ENCODE measurements around the gene EDARADD. TPM values are rescaled to one million over a fixed set of nuclear protein-coding genes. Genes with fewer than 3 reads are reported as not detected.

EDARADD gene
- total RNA-seq, 1 experiment from 2014 or later, result 0.30 TPM

DNA sequence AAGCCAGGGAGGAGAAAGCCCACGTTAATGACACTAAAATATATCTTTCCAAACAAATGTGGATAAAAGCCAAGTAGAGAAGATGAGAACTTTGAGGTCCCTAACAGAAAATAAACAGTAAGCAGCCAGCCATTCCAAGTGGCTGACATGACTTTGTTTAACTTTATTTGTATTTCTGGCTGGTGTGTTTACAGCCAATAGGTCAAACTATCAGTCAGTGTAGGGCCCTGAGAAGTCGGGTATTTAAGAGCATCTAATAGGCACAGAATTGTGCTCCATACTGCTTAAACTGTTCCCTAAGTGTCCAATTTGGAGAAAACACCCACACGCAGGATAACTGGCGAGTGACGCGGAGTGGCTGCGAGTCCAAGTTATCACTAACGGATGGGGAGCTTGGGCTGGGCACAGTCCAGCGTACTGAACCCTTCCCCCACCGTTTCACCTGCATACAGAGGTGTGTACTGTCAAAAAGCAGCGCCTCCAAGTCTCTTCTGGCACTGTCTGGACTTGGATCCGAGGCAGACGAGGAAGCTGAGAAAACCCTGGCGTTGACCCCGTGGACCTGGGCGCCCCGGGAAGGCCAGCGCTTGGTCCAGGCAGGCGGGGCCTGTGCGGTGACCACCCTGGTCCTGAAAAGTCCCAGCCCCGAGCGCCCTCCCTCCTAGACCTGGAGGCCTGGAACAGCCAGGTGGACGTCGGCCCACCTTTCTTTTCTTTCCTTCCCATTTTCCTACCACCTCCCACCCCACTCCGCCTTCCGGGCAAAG is 129.0 kb downstream of the EDARADD start:
- Histone ChIP-seq H3K4me1 (ENCODE audit: control insufficient read depth in 1 of 2, insufficient read depth in 2 of 2, low read length in 2 of 2) (peaks cover 5 to 14% of the 10 kb centered on the region in 2 experiments; a peak in 2 of 4 replicates), H3K27ac (ENCODE audit: low read depth, low read length) (peak overlapping the region; percentile 62), H3K9ac (ENCODE audit: low read length) (peak overlapping the region; percentile 90), H3K9me3 (ENCODE audit: control insufficient read depth in 1 of 2, insufficient read depth in 1 of 2, low read depth in 1 of 2, low read length in 2 of 2) (no peaks in the 10 kb centered on the region), H2AFZ (ENCODE audit: low read depth, low read length, poor library complexity, severe bottlenecking) (peak overlapping the region; percentile 69), H3K9me2 (ENCODE audit: insufficient read depth) (no peaks in the 10 kb centered on the region), H3K79me2 (ENCODE audit: insufficient read depth, low read length) (peaks cover 13% of the 10 kb centered on the region), H3K36me3 (ENCODE audit: control insufficient read depth in 1 of 2, insufficient read depth in 2 of 2, low read length in 2 of 2) (peaks cover 0 to 8% of the 10 kb centered on the region in 2 experiments; a peak in 1 of 4 replicates), H3K4me3 (replicated peaks in 1 of 2; ENCODE audit: low read depth in 1 of 2, low read length in 2 of 2) (peak overlapping the region; percentile 76 to 99), H3K4me2 (ENCODE audit: low read length) (peak overlapping the region; percentile 91), H4K20me1 (ENCODE audit: insufficient read depth) (no peaks in the 10 kb centered on the region), H3K27me3 (ENCODE audit: insufficient read depth, low read length) (no peaks in the 10 kb centered on the region)
- BruUV-seq (replicated peaks), result TSS peak; percentile 74
- intact Hi-C loops (cut with micrococcal nuclease), result no loop called here
- CTCF ChIA-PET, result interaction anchor here (1.0 kb wide), 1 partner anchor 417 kb away, joined by 3 read pairs; no protein-coding TSS in a partner anchor
- DNase-seq (ENCODE audit: low read depth, low spot score) (no peak), ATAC-seq (peak; percentile 26)
- POLR2A ChIA-PET, result interaction anchor here (1.1 kb wide), 1 partner anchor 20 kb away, joined by 3 read pairs; no protein-coding TSS in a partner anchor
- no peak for TF ChIP-seq SP1 (IDR thresholded peaks at IDR 0.05; ENCODE audit: low read depth)
- no peak for TF ChIP-seq TCF7L2 (IDR thresholded peaks at IDR 0.05; ENCODE audit: borderline replicate concordance, extremely low read depth, insufficient read depth, insufficient read length)
- TF ChIP-seq YY1 (IDR thresholded peaks at IDR 0.05; ENCODE audit: extremely low read depth, insufficient replicate concordance, low read depth, low read length), result no peak
- TF ChIP-seq REST (IDR thresholded peaks at IDR 0.05; ENCODE audit: low read depth), result no peak
- no peak for TF ChIP-seq EGR1 (IDR thresholded peaks at IDR 0.05; ENCODE audit: low read depth)
- TF ChIP-seq RAD21 (IDR thresholded peaks at IDR 0.05; ENCODE audit: low read depth), result no peak
- TF ChIP-seq EZH2phosphoT487 (IDR thresholded peaks at IDR 0.05; ENCODE audit: borderline replicate concordance), result no peak
- no peak for TF ChIP-seq POLR2AphosphoS5 (IDR thresholded peaks at IDR 0.05; ENCODE audit: low read depth, low read length)
- TF ChIP-seq POLR2A (IDR thresholded peaks at IDR 0.05; ENCODE audit: borderline replicate concordance, extremely low read depth, insufficient read depth, insufficient read length), result no peak
- no peak for TF ChIP-seq CEBPB (IDR thresholded peaks at IDR 0.05; ENCODE audit: low read depth)
- TF ChIP-seq ELF1 (IDR thresholded peaks at IDR 0.05; ENCODE audit: borderline replicate concordance, low read depth), result no peak
- no peak for TF ChIP-seq EZH2 (IDR thresholded peaks at IDR 0.05)
- TF ChIP-seq, protein P1, sequence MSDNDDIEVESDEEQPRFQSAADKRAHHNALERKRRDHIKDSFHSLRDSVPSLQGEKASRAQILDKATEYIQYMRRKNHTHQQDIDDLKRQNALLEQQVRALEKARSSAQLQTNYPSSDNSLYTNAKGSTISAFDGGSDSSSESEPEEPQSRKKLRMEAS (IDR thresholded peaks at IDR 0.05), result no peak
- no peak; the same call in 1 of the 2 replicates for TF ChIP-seq SIN3A (IDR thresholded peaks at IDR 0.05; ENCODE audit: low read depth)
- TF ChIP-seq, protein P2, sequence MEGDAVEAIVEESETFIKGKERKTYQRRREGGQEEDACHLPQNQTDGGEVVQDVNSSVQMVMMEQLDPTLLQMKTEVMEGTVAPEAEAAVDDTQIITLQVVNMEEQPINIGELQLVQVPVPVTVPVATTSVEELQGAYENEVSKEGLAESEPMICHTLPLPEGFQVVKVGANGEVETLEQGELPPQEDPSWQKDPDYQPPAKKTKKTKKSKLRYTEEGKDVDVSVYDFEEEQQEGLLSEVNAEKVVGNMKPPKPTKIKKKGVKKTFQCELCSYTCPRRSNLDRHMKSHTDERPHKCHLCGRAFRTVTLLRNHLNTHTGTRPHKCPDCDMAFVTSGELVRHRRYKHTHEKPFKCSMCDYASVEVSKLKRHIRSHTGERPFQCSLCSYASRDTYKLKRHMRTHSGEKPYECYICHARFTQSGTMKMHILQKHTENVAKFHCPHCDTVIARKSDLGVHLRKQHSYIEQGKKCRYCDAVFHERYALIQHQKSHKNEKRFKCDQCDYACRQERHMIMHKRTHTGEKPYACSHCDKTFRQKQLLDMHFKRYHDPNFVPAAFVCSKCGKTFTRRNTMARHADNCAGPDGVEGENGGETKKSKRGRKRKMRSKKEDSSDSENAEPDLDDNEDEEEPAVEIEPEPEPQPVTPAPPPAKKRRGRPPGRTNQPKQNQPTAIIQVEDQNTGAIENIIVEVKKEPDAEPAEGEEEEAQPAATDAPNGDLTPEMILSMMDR (IDR thresholded peaks at IDR 0.05 in 2 of 3, conservative IDR thresholded peaks at IDR 0.05 in 1 of 3; ENCODE audit: borderline replicate concordance in 1 of 3, insufficient read depth in 1 of 3, low read depth in 2 of 3, low read length in 2 of 3), result no peak
- no peak for TF ChIP-seq ZFX (IDR thresholded peaks at IDR 0.05)
- RAD21 ChIA-PET (ENCODE audit: low non-redundant PET in 1 of 2, low total read pairs in 2 of 2, uncharacterized antibody in 2 of 2, unreplicated experiment in 2 of 2), result no interaction called here

All from HCT116 (cell line).